ENCODE data around the gene A2M.

A2M gene

GRCh38 chr12:9071518-9071917, 44.2 kb downstream of the A2M start:
- DNase-seq, result no peak

- DNase-seq, result no peak
These were observed 45.4 kb downstream of the A2M start for GRCh38 chr12:9070351-9070750.

GRCh38 chr12:9068600-9068999, 47.1 kb downstream of the A2M start:
- DNase-seq, result no peak

DNA sequence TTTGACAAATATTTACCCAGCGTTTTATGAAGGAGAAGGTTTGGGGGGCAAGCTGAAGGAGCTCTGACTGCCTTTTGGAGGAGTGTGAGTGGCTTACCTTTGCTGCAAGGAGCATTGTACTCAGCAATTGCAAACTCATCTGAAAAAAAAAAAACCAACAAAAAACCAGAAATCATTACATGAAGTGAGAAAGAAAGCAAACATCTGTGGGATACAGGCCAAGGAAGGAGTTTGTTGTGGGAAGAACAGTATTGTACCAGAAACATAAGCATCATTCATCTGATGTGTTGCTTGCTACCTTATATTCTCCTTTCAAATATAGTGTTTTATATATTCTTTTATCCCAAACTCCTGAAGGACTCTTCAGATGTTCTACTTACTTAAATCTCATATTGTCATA, 47.6 kb downstream of the A2M start:
- no peak for DNase-seq

DNA sequence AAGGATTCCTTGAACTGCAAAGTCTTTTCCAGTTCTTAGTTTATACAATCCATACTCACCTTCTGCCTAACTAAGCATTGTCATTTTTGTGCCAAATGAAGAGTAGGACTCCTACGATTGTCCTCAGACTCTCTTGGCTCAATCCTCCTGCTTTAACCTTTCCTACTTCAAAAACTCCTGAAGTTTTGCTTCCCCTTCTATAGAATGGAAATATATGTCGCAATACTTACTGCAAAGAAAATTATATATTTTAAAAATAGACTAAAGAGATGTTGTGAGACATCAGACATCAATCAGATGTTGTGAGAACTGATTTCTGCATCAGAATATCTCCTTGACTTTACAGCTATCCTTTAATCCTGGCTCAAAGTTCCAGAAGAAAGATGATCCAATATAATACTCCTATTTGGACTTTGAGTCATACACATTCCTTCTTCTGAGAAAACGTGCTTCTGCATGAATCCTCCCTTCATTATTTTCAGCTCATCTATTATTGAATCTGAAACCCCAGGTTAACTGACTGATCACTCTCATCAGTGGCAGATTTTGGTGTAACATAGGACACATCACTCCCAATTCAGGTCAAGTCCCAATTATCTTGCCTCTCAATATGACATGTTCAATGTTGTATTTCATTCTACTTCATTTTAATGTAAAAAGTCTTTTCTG, 48.8 kb downstream of the A2M start:
- no peak for DNase-seq

GRCh38 chr12:9066183-9066623, 49.5 kb downstream of the A2M start:
- DNase-seq, result no peak

DNA sequence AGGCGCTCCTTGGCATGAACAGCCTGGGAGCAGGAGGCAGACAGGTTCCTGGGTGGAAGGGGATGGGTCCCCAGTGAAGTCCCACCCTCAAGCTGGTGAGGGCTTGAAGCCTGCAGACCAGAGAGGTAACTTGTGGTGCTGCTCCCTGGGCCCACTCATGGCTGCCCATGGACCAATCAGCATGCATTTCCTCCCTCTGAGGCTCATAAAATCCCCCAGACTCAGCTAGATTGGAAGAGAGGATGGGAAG, 50.2 kb downstream of the A2M start:
- no peak for DNase-seq

GRCh38 chr12:9064815-9065606, 50.7 kb downstream of the A2M start:
- peak in 1 of 2 donors; percentile 31 for DNase-seq

DNA sequence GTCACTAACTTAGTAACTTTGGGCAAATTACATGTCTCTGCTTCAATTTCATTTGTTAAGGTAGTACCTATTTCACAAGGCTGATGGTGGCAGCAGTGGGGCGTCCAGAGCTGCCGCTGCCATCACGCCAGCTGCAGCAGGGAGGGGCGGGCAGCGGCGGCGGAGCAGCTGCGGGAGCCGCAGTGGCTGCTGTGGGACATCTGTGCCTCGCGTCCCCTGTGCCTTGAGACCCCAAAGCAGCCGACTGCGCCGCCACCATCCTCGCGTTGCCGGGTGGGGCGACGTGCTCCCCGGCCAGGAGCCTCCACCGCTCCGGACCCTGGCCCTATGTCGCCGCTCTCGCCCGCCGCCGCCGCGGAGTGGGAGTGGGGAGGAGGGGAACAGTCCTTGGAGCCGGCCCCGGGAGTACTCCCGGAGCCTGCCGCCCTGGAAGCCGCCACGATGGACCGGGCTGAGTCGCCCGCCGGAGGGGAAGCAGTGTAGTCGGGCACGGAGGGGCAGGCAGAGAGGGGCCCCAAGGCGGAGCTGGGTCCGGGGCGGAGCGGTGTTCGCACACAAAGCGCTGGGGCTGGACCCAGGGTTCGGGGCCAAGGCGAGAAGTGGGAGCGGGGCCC, 51.4 kb downstream of the A2M start:
- peak; percentile 61 to 62 for DNase-seq

DNA sequence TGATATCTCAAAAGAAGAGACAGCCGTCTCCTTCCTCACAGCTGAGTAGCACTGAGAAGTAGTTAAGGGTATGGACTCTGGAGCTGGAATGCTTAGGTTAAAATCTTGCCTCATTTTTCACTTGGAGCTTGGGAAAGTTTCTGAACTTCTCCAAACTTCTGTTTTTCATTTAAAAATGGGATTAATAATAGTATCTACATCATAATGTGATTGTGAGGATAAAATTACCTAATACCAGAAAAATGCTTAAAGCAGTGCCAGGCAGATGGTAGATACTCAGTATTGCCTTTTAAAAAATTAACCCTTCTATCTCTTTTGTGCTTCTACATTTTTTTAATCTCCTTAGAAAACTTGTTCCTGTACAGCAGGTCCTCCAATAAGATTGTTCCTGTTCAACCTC, 63.1 kb downstream of the A2M start:
- DNase-seq, result no peak

DNA sequence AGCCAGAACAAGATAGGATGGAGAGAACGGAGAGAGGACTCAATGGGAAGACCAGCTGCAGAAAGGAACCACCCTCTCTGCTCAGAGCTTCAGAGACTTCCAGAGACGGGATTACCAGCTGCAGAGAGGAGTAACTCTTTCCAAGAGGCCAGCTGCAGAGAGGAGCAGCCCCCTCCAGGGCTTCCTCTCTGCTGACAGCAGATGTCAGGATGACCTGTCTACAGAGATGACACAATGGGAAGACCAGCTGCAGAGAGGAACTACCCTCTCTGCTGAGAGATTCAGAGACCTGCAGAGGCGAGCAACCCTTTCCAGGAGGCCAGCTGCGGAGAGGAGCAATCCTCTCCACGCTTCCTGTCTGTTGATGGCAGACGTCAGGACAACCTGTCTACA, 64.6 kb downstream of the A2M start:
- DNase-seq, result peak; percentile 59 to 71

- no peak for DNase-seq
These were observed 65.1 kb downstream of the A2M start for GRCh38 chr12:9050521-9051157.

- DNase-seq, result peak; percentile 60 to 68
These were observed 66.1 kb downstream of the A2M start for GRCh38 chr12:9049520-9050133.

DNA sequence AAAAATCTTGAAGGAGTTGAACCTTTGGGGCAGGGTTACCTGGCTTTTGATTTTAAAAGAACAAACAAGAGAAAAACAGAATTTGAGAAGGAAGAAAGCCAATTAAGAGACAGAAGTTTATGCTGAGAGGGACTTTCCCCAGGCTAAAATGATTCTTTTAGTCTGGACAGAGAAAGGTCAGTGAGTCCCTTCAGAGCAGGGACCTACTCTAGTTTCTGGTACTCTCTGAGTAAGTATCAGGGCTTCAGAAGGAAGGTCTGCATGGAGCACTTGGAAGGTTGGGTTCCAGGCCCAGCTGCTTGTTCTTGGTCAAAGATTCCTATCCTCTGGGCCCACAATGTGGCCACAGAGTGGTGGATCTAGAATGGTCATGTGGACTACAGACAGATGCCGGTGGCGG, 66.8 kb downstream of the A2M start:
- DNase-seq, result no peak

GRCh38 chr12:9047105-9047504, 68.6 kb downstream of the A2M start:
- no peak for DNase-seq

GRCh38 chr12:9043766-9044165, 72.0 kb downstream of the A2M start:
- DNase-seq, result no peak

GRCh38 chr12:9041321-9041720, 74.4 kb downstream of the A2M start:
- DNase-seq, result no peak

DNA sequence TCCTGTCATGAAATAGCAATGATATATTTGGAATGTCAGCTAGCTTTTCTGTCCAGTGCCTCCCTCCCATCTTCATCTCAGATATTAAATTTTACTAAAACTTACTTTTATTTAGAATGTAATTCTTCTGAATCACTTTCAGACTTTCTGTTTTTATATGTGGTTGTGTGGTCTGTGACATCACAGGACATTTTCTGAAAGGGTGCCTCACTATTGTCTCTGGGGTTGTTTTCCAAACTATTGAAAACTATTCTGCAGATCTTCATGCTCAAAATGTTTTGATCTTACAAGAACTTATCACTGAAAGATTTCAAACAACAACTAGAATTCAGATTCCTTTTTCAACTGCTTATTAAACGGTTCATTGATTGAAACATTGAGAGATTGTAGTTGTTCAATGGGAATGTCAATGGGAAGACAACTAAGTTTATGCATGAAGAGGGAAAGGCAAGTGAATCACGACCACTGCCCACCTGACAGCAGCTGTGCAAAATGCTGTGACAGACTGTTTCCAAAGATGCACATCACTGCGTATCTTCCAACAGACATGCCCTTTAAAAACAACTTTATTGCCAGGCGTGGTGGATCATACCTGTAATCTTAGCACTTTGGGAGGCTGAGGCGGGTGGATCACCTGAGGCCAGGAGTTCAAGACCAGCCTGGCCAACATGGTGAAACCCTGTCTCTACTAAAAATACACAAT, 75.1 kb downstream of the A2M start:
- DNase-seq, result no peak

GRCh38 chr12:9039397-9039977, 76.2 kb downstream of the A2M start:
- DNase-seq, result peak; percentile 72 to 85

DNA sequence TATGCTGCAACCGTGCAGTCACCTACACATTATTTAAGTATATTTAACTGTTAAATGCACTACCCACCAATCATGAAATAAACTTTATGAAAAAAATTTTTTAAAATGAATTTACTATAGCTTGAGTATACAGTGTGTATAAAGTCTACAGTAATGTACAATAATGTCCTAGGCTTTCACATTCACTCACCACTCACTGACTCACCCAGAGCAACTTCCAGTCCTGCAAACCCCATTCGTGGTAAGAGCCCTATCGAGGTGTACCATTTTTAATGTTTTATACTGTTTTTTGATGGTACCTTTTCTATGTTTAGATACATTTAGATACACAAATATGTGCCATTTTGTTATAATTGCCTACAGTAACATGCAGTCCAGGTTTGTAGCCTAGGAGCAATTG, 78.3 kb downstream of the A2M start:
- no peak for DNase-seq

- no peak for DNase-seq
These were observed 79.5 kb downstream of the A2M start for GRCh38 chr12:9036227-9036626.

GRCh38 chr12:9034095-9034494, 81.6 kb downstream of the A2M start:
- DNase-seq, result no peak
